Fibroblast of lung (primary cell): ENCODE results near the gene ROBO3. TPM values are rescaled to one million over a fixed set of nuclear protein-coding genes. Genes with fewer than 3 reads are reported as not detected.

Experiments used
- DNase-seq, 2 donors: peaks; one replicate each; pipeline versions ENCODE4 v3.0.0 to v3.0.0-alpha.2; 2010; ENCODE audit warnings: low read depth in 2 of 2
- H2AFZ ChIP-seq: 2 replicates; pipeline ENCODE4 v1.5.1; 2012; ENCODE audit warnings: low read length, control low read depth, inconsistent platforms
- H3K27ac ChIP-seq: 2 replicates; pipeline ENCODE4 v1.5.1; 2011; ENCODE audit warnings: low read length, control low read depth; ENCODE audit not compliant: insufficient read depth
- H3K27me3 ChIP-seq: 2 replicates; pipeline ENCODE4 v1.5.1; 2011; ENCODE audit warnings: mild to moderate bottlenecking, low read length; ENCODE audit not compliant: control insufficient read depth, insufficient read depth
- H3K36me3 ChIP-seq: 2 replicates; pipeline ENCODE4 v1.5.1; 2011; ENCODE audit warnings: low read length; ENCODE audit not compliant: control insufficient read depth, insufficient read depth
- H3K4me1 ChIP-seq: 2 replicates; pipeline ENCODE4 v1.5.1; 2011; ENCODE audit warnings: low read length; ENCODE audit not compliant: control insufficient read depth, insufficient read depth; ENCODE audit errors: extremely low read depth
- H3K4me2 ChIP-seq: 2 replicates; pipeline ENCODE4 v1.5.1; 2011; ENCODE audit warnings: low read length, control low read depth; ENCODE audit not compliant: insufficient read depth; ENCODE audit errors: extremely low read depth
- H3K4me3 ChIP-seq, 4 experiments: fragments of 200-600 bp in 1 of 4; sonication (generic) in 1 of 4; replicated peaks in 1 of 4; 2 replicates each; pipeline ENCODE4 v1.5.1; 2011 to 2016; ENCODE audit warnings: low read length in 4 of 4, low read depth in 3 of 4, mild to moderate bottlenecking in 3 of 4, control low read depth in 2 of 4, inconsistent platforms in 1 of 4, mixed read lengths in 1 of 4; ENCODE audit not compliant: insufficient read depth in 1 of 4; ENCODE audit errors: control extremely low read depth in 1 of 4
- H3K79me2 ChIP-seq: 2 replicates; pipeline ENCODE4 v1.5.1; 2012; ENCODE audit warnings: mild to moderate bottlenecking, low read length, inconsistent platforms; ENCODE audit not compliant: control insufficient read depth, insufficient read depth
- H3K9ac ChIP-seq: 2 replicates; pipeline ENCODE4 v1.5.1; 2011; ENCODE audit warnings: mild to moderate bottlenecking, low read length, control low read depth; ENCODE audit not compliant: insufficient read depth
- H3K9me3 ChIP-seq: 2 replicates; pipeline ENCODE4 v1.5.1; 2012; ENCODE audit warnings: low read depth, low read length; ENCODE audit not compliant: control insufficient read depth, insufficient read depth
- H4K20me1 ChIP-seq: 2 replicates; pipeline ENCODE4 v1.5.1; 2011; ENCODE audit warnings: low read length; ENCODE audit not compliant: control insufficient read depth, insufficient read depth; ENCODE audit errors: extremely low read depth
- EZH2 ChIP-seq: IDR thresholded peaks from 2 replicates; pipeline ENCODE4 v1.5.1; 2012; ENCODE audit warnings: low read length, control low read depth, mild to moderate bottlenecking; ENCODE audit errors: missing control alignments
- polyA plus RNA-seq, 2 donors: library from polyadenylated mRNA; depleted of rRNA in 1 of 2; stranded (reverse) in 1 of 2; unstranded in 1 of 2; fragments of >200 nt; gene quantifications; 2 replicates each; pipeline ENCODE4 v1.2.1, GENCODE V29; 2011 to 2012; ENCODE audit warnings: missing spikeins in 1 of 2
- total RNA-seq: library from RNA; depleted of rRNA; stranded (reverse); fragments of >200 nt; gene quantifications from 2 replicates; pipeline ENCODE4 v1.2.1, GENCODE V29; 2014
- TF ChIP-seq, protein P1 (sequence below), 2 donors: IDR thresholded peaks in 1 of 2; conservative IDR thresholded peaks in 1 of 2; 1 replicate in 1 of 2; 2 replicates in 1 of 2; pipeline ENCODE4 v1.5.1; 2011 to 2012; ENCODE audit warnings: low read length in 2 of 2, control low read depth in 1 of 2, inconsistent platforms in 1 of 2, low read depth in 1 of 2, mild to moderate bottlenecking in 1 of 2

Gene ROBO3
- total and polyA plus RNA-seq, 2 donors (not counting 1 experiment from before 2014, with no cell fraction given): 7.2 to 25.4 TPM

GRCh38 chr11:124916370-124916710 is 51.1 kb downstream of the ROBO3 start:
- TF ChIP-seq EZH2: no peak
- TF ChIP-seq, protein P1, sequence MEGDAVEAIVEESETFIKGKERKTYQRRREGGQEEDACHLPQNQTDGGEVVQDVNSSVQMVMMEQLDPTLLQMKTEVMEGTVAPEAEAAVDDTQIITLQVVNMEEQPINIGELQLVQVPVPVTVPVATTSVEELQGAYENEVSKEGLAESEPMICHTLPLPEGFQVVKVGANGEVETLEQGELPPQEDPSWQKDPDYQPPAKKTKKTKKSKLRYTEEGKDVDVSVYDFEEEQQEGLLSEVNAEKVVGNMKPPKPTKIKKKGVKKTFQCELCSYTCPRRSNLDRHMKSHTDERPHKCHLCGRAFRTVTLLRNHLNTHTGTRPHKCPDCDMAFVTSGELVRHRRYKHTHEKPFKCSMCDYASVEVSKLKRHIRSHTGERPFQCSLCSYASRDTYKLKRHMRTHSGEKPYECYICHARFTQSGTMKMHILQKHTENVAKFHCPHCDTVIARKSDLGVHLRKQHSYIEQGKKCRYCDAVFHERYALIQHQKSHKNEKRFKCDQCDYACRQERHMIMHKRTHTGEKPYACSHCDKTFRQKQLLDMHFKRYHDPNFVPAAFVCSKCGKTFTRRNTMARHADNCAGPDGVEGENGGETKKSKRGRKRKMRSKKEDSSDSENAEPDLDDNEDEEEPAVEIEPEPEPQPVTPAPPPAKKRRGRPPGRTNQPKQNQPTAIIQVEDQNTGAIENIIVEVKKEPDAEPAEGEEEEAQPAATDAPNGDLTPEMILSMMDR (conservative IDR thresholded peaks at IDR 0.05 in 1 of 2, IDR thresholded peaks at IDR 0.05 in 1 of 2; ENCODE audit: low read depth in 1 of 2, low read length in 2 of 2): no peak
- Histone ChIP-seq H3K9ac (no peak overlapping the region), H3K4me2 (no peak overlapping the region), H3K79me2 (no peaks in the 10 kb centered on the region), H3K27me3 (no peaks in the 10 kb centered on the region), H2AFZ (no peak overlapping the region), H3K36me3 (no peaks in the 10 kb centered on the region), H3K9me3 (no peaks in the 10 kb centered on the region), H3K27ac (peak overlapping the region; percentile 50), H4K20me1 (no peaks in the 10 kb centered on the region), H3K4me3 (no peak overlapping the region), H3K4me1 (peaks cover 18% of the 10 kb centered on the region)
- DNase-seq: no peak

GRCh38 chr11:124917115-124917637 is 51.9 kb downstream of the ROBO3 start:
- Histone ChIP-seq H3K9me3 (no peaks in the 10 kb centered on the region), H3K36me3 (no peaks in the 10 kb centered on the region), H3K27ac (peak overlapping the region; percentile 7), H3K4me2 (peak overlapping the region; percentile 26), H3K79me2 (no peaks in the 10 kb centered on the region), H3K4me1 (peaks cover 18% of the 10 kb centered on the region), H3K27me3 (no peaks in the 10 kb centered on the region), H4K20me1 (no peaks in the 10 kb centered on the region), H2AFZ (peak overlapping the region; percentile 31), H3K9ac (no peak overlapping the region), H3K4me3 (no peak overlapping the region)
- DNase-seq: peak; percentile 28 to 93
- TF ChIP-seq EZH2: no peak
- TF ChIP-seq, protein P1 (conservative IDR thresholded peaks at IDR 0.05 in 1 of 2, IDR thresholded peaks at IDR 0.05 in 1 of 2; ENCODE audit: low read depth in 1 of 2, low read length in 2 of 2): no peak

GRCh38 chr11:124918950-124919349 is 53.7 kb downstream of the ROBO3 start, which contains the start of gene HEPN1:
HEPN1 (plus strand) TSS chr11:124919250.
- Histone ChIP-seq H3K9ac (no peak within 1 kb of the TSS), H3K36me3 (no peaks in the 10 kb centered on the region), H3K4me1 (peaks cover 18% of the 10 kb centered on the region), H3K27ac (no peak within 1 kb of the TSS), H2AFZ (no peak within 1 kb of the TSS), H3K27me3 (no peaks in the 10 kb centered on the region), H3K79me2 (no peaks in the 10 kb centered on the region), H4K20me1 (no peaks in the 10 kb centered on the region), H3K9me3 (no peaks in the 10 kb centered on the region), H3K4me3 (no peak within 1 kb of the TSS), H3K4me2 (no peak within 1 kb of the TSS)
- no peak for DNase-seq
- TF ChIP-seq EZH2: no peak
- TF ChIP-seq, protein P1 (conservative IDR thresholded peaks at IDR 0.05 in 1 of 2, IDR thresholded peaks at IDR 0.05 in 1 of 2; ENCODE audit: low read depth in 1 of 2, low read length in 2 of 2): no peak
